ENCODE measurements around the gene NUDCD2.

The NUDCD2 gene

DNA sequence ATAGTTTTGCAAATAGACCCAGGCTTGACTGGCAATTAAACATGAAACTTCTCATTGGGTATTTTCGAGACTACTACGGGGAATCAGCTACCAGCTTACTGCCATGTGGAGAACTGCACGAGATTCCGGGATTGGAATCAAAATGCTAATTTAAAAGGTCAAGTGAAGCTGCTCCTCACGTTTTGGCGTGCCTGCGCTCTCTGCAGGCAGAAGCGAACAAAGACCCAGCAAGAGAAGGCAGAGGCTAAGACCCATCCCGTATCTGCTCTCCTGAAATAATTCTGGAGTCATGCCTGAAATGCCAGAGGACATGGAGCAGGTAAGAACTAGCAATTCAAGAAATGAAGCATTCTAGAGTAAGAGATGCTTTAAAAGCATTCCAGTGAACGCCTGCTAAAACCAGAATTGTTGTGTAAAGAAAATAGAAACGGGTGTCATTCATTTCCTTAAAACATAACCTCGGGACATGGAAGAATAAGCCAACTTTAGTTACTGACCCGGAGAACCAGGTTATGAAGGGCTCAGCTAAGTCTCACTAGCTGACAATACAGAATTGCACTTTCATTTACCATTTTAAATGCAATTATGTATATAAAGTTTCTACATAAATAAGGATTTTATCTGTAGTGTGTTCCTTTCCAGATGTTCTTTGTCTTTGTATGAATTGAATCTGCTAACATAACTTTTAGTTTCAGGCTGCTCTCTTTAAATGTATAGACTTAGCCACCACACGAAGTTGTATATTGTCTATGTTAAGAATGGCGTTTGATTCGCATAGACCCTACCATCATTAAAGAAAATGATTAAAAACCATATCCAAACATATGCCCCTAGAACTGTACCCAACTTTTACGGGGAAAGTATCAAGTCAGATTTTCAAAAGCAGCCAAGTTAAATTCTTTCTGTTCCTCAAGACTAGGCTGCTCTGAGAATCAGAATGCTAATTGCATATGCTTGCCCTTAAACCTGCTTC lies 43.5 kb upstream of the NUDCD2 start:
- Histone ChIP-seq H3K27me3 (replicated peaks; ENCODE audit: control insufficient read depth, insufficient read depth, low read length, poor library complexity, severe bottlenecking) (no peaks in the 10 kb centered on the region), H3K27ac (ENCODE audit: insufficient read depth, low read length, poor library complexity, severe bottlenecking) (peak overlapping the region; percentile 98), H3K9me3 (ENCODE audit: control insufficient read depth, low read length) (no peaks in the 10 kb centered on the region), H3K4me1 (ENCODE audit: control insufficient read depth, insufficient read depth, low read length, poor library complexity, severe bottlenecking) (peaks cover 17% of the 10 kb centered on the region), H3K4me3 (ENCODE audit: insufficient read depth, low read depth, low read length, poor library complexity, severe bottlenecking) (peak overlapping the region; percentile 83), H3K36me3 (ENCODE audit: control insufficient read depth, insufficient read depth, low read length) (no peaks in the 10 kb centered on the region)
- no peak for DNase-seq

DNA sequence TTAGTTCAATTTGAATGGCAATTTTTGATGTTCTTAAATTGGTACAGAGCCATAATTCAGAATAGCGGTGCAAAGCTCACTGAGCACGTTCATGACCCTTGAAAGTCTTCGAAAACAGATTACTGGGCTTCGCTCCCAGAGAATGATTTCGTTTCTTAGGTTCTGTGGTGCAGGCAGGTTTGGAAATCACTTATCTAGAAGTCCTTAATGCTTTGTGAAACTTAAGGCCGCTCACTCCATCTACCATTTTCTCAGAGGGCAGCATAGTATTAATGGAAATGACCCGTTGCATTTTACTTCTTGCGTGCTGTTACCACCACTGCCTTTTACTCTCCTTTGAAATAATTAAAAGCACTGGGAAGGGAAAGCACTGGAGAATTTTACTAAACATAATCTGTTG lies 42.6 kb upstream of the NUDCD2 start:
- H3K27me3 ChIP-seq (replicated peaks; ENCODE audit: control insufficient read depth, insufficient read depth, low read length, poor library complexity, severe bottlenecking): no peaks in the 10 kb centered on the region
- peak overlapping the region; percentile 98 for H3K27ac ChIP-seq (ENCODE audit: insufficient read depth, low read length, poor library complexity, severe bottlenecking)
- peak overlapping the region; percentile 83 for H3K4me3 ChIP-seq (ENCODE audit: insufficient read depth, low read depth, low read length, poor library complexity, severe bottlenecking)
- H3K36me3 ChIP-seq (ENCODE audit: control insufficient read depth, insufficient read depth, low read length): no peaks in the 10 kb centered on the region
- no peaks in the 10 kb centered on the region for H3K9me3 ChIP-seq (ENCODE audit: control insufficient read depth, low read length)
- H3K4me1 ChIP-seq (ENCODE audit: control insufficient read depth, insufficient read depth, low read length, poor library complexity, severe bottlenecking): peaks cover 8% of the 10 kb centered on the region
- DNase-seq: no peak

GRCh38 chr5:163498886-163499285 lies 39.0 kb upstream of the NUDCD2 start:
- no peak for DNase-seq
- Histone ChIP-seq H3K4me3 (ENCODE audit: insufficient read depth, low read depth, low read length, poor library complexity, severe bottlenecking) (no peak overlapping the region), H3K9me3 (ENCODE audit: control insufficient read depth, low read length) (no peaks in the 10 kb centered on the region), H3K36me3 (ENCODE audit: control insufficient read depth, insufficient read depth, low read length) (no peaks in the 10 kb centered on the region), H3K27me3 (replicated peaks; ENCODE audit: control insufficient read depth, insufficient read depth, low read length, poor library complexity, severe bottlenecking) (no peaks in the 10 kb centered on the region), H3K27ac (ENCODE audit: insufficient read depth, low read length, poor library complexity, severe bottlenecking) (no peak overlapping the region), H3K4me1 (ENCODE audit: control insufficient read depth, insufficient read depth, low read length, poor library complexity, severe bottlenecking) (peaks cover 4% of the 10 kb centered on the region)

GRCh38 chr5:163497315-163497714 lies 37.4 kb upstream of the NUDCD2 start:
- no peak for DNase-seq
- Histone ChIP-seq H3K27ac (ENCODE audit: insufficient read depth, low read length, poor library complexity, severe bottlenecking) (no peak overlapping the region), H3K9me3 (ENCODE audit: control insufficient read depth, low read length) (no peaks in the 10 kb centered on the region), H3K4me1 (ENCODE audit: control insufficient read depth, insufficient read depth, low read length, poor library complexity, severe bottlenecking) (no peaks in the 10 kb centered on the region), H3K36me3 (ENCODE audit: control insufficient read depth, insufficient read depth, low read length) (no peaks in the 10 kb centered on the region), H3K4me3 (ENCODE audit: insufficient read depth, low read depth, low read length, poor library complexity, severe bottlenecking) (no peak overlapping the region), H3K27me3 (replicated peaks; ENCODE audit: control insufficient read depth, insufficient read depth, low read length, poor library complexity, severe bottlenecking) (no peaks in the 10 kb centered on the region)

GRCh38 chr5:163496286-163496685 lies 36.4 kb upstream of the NUDCD2 start:
- no peak for DNase-seq
- no peaks in the 10 kb centered on the region for H3K9me3 ChIP-seq (ENCODE audit: control insufficient read depth, low read length)
- no peaks in the 10 kb centered on the region for H3K27me3 ChIP-seq (replicated peaks; ENCODE audit: control insufficient read depth, insufficient read depth, low read length, poor library complexity, severe bottlenecking)
- no peaks in the 10 kb centered on the region for H3K4me1 ChIP-seq (ENCODE audit: control insufficient read depth, insufficient read depth, low read length, poor library complexity, severe bottlenecking)
- H3K4me3 ChIP-seq (ENCODE audit: insufficient read depth, low read depth, low read length, poor library complexity, severe bottlenecking): no peak overlapping the region
- H3K36me3 ChIP-seq (ENCODE audit: control insufficient read depth, insufficient read depth, low read length): no peaks in the 10 kb centered on the region
- no peak overlapping the region for H3K27ac ChIP-seq (ENCODE audit: insufficient read depth, low read length, poor library complexity, severe bottlenecking)

DNA sequence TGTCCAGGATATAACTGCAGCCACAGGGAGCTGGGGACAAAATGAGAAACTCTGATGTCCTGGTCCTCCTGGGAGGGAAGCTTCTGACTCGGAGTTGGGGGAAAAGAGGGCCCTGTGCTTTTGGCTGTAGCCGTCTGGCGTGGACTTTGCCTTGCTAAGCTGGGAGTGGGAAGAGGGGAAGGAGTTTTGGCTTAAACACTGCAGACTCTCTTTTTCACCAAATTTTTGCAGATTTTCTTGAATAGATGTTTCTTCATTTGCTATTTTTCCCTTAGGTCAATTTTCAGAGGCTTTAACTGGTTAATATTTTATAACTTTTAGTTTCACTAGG lies 29.8 kb upstream of the NUDCD2 start:
- Histone ChIP-seq H3K4me3 (ENCODE audit: insufficient read depth, low read depth, low read length, poor library complexity, severe bottlenecking) (no peak overlapping the region), H3K27ac (ENCODE audit: insufficient read depth, low read length, poor library complexity, severe bottlenecking) (no peak overlapping the region), H3K9me3 (ENCODE audit: control insufficient read depth, low read length) (no peaks in the 10 kb centered on the region), H3K36me3 (ENCODE audit: control insufficient read depth, insufficient read depth, low read length) (no peaks in the 10 kb centered on the region), H3K4me1 (ENCODE audit: control insufficient read depth, insufficient read depth, low read length, poor library complexity, severe bottlenecking) (no peaks in the 10 kb centered on the region), H3K27me3 (replicated peaks; ENCODE audit: control insufficient read depth, insufficient read depth, low read length, poor library complexity, severe bottlenecking) (no peaks in the 10 kb centered on the region)
- DNase-seq: no peak

GRCh38 chr5:163489055-163489744 lies 29.3 kb upstream of the NUDCD2 start:
- Histone ChIP-seq H3K9me3 (ENCODE audit: control insufficient read depth, low read length) (no peaks in the 10 kb centered on the region), H3K36me3 (ENCODE audit: control insufficient read depth, insufficient read depth, low read length) (no peaks in the 10 kb centered on the region), H3K4me1 (ENCODE audit: control insufficient read depth, insufficient read depth, low read length, poor library complexity, severe bottlenecking) (no peaks in the 10 kb centered on the region), H3K27me3 (replicated peaks; ENCODE audit: control insufficient read depth, insufficient read depth, low read length, poor library complexity, severe bottlenecking) (no peaks in the 10 kb centered on the region), H3K4me3 (ENCODE audit: insufficient read depth, low read depth, low read length, poor library complexity, severe bottlenecking) (no peak overlapping the region), H3K27ac (ENCODE audit: insufficient read depth, low read length, poor library complexity, severe bottlenecking) (no peak overlapping the region)
- DNase-seq: no peak

DNA sequence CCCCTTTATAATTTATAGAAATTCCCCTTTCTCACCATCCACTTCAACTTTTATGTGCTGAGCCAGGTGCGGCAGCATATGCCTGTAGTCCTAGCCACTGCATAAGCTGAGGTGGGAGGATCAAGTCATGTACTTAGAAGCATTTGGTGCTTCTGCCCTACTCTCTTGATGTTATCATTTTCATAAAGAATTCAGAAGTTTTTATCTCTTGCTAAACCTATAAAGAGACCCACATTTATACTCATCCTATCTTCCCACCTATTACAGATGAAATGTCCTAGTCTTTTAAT lies 19.0 kb upstream of the NUDCD2 start:
- no peaks in the 10 kb centered on the region for H3K27me3 ChIP-seq (replicated peaks; ENCODE audit: control insufficient read depth, insufficient read depth, low read length, poor library complexity, severe bottlenecking)
- H3K4me3 ChIP-seq (ENCODE audit: insufficient read depth, low read depth, low read length, poor library complexity, severe bottlenecking): no peak overlapping the region
- no peaks in the 10 kb centered on the region for H3K9me3 ChIP-seq (ENCODE audit: control insufficient read depth, low read length)
- H3K36me3 ChIP-seq (ENCODE audit: control insufficient read depth, insufficient read depth, low read length): no peaks in the 10 kb centered on the region
- H3K4me1 ChIP-seq (ENCODE audit: control insufficient read depth, insufficient read depth, low read length, poor library complexity, severe bottlenecking): no peaks in the 10 kb centered on the region
- H3K27ac ChIP-seq (ENCODE audit: insufficient read depth, low read length, poor library complexity, severe bottlenecking): no peak overlapping the region
- DNase-seq: no peak

GRCh38 chr5:163478126-163478981 lies 18.5 kb upstream of the NUDCD2 start:
- Histone ChIP-seq H3K4me3 (ENCODE audit: insufficient read depth, low read depth, low read length, poor library complexity, severe bottlenecking) (no peak overlapping the region), H3K4me1 (ENCODE audit: control insufficient read depth, insufficient read depth, low read length, poor library complexity, severe bottlenecking) (no peaks in the 10 kb centered on the region), H3K27ac (ENCODE audit: insufficient read depth, low read length, poor library complexity, severe bottlenecking) (no peak overlapping the region), H3K9me3 (ENCODE audit: control insufficient read depth, low read length) (no peaks in the 10 kb centered on the region), H3K27me3 (replicated peaks; ENCODE audit: control insufficient read depth, insufficient read depth, low read length, poor library complexity, severe bottlenecking) (no peaks in the 10 kb centered on the region), H3K36me3 (ENCODE audit: control insufficient read depth, insufficient read depth, low read length) (no peaks in the 10 kb centered on the region)
- DNase-seq: no peak

GRCh38 chr5:163475411-163475810 lies 15.5 kb upstream of the NUDCD2 start:
- Histone ChIP-seq H3K27ac (ENCODE audit: insufficient read depth, low read length, poor library complexity, severe bottlenecking) (no peak overlapping the region), H3K9me3 (ENCODE audit: control insufficient read depth, low read length) (no peaks in the 10 kb centered on the region), H3K36me3 (ENCODE audit: control insufficient read depth, insufficient read depth, low read length) (no peaks in the 10 kb centered on the region)

More at GRCh38 chr5:163475411-163475810, 15.5 kb upstream of the NUDCD2 start:
- Histone ChIP-seq H3K27me3 (replicated peaks; ENCODE audit: control insufficient read depth, insufficient read depth, low read length, poor library complexity, severe bottlenecking) (no peaks in the 10 kb centered on the region), H3K4me3 (ENCODE audit: insufficient read depth, low read depth, low read length, poor library complexity, severe bottlenecking) (no peak overlapping the region), H3K4me1 (ENCODE audit: control insufficient read depth, insufficient read depth, low read length, poor library complexity, severe bottlenecking) (no peaks in the 10 kb centered on the region)
- no peak for DNase-seq

Measured in effector memory CD4-positive, alpha-beta T cell (primary cell).